ENCODE data around the gene TMEM134. TPM values are rescaled to one million over a fixed set of nuclear protein-coding genes. Genes with fewer than 3 reads are reported as not detected.

The TMEM134 gene
- total RNA-seq, 1 experiment from 2014 or later = 36.0 TPM

- Histone ChIP-seq H3K4me1 (ENCODE audit: insufficient read depth, low read length, poor library complexity, severe bottlenecking) (peaks cover 3% of the 10 kb centered on the region), H3K9me3 (ENCODE audit: low read depth, low read length, poor library complexity, severe bottlenecking) (no peaks in the 10 kb centered on the region), H3K36me3 (ENCODE audit: insufficient read depth, low read length, poor library complexity, severe bottlenecking) (peaks cover 32% of the 10 kb centered on the region), H3K4me3 (ENCODE audit: low read depth, low read length, poor library complexity, severe bottlenecking) (no peak overlapping the region), H3K27me3 (replicated peaks; ENCODE audit: insufficient read depth, low read depth, low read length, poor library complexity) (no peaks in the 10 kb centered on the region), H3K27ac (ENCODE audit: low read depth, low read length, poor library complexity, severe bottlenecking) (no peak overlapping the region)
- no TSS peak for BruUV-seq (replicated peaks)
- CTCF ChIA-PET = no interaction called here
- TF ChIP-seq EZH2 (IDR thresholded peaks at IDR 0.05; ENCODE audit: borderline replicate concordance, low read depth, low read length, poor library complexity, severe bottlenecking) = no peak
- TF ChIP-seq CTCF (conservative IDR thresholded peaks at IDR 0.05; ENCODE audit: low read depth, low read length) = no peak
- intact Hi-C loops (cut with micrococcal nuclease; ENCODE audit: unreplicated experiment) = no loop called here
- POLR2A ChIA-PET (ENCODE audit: low non-redundant PET) = no interaction called here
- DNase-seq (ENCODE audit: low spot score) = no peak
These were observed 26.4 kb upstream of the TMEM134 start for GRCh38 chr11:67495234-67496005.

- ChIA-PET CTCF (no interaction called here), POLR2A (ENCODE audit: low non-redundant PET) (no interaction called here)
These were observed 25.6 kb upstream of the TMEM134 start for GRCh38 chr11:67494371-67495233.

More at GRCh38 chr11:67494371-67495233, 25.6 kb upstream of the TMEM134 start:
- peaks cover 32% of the 10 kb centered on the region for H3K36me3 ChIP-seq (ENCODE audit: insufficient read depth, low read length, poor library complexity, severe bottlenecking)
- H3K4me3 ChIP-seq (ENCODE audit: low read depth, low read length, poor library complexity, severe bottlenecking) = no peak overlapping the region
- no peaks in the 10 kb centered on the region for H3K9me3 ChIP-seq (ENCODE audit: low read depth, low read length, poor library complexity, severe bottlenecking)
- BruUV-seq (replicated peaks) = no TSS peak
- intact Hi-C loops (cut with micrococcal nuclease; ENCODE audit: unreplicated experiment) = no loop called here
- H3K27me3 ChIP-seq (replicated peaks; ENCODE audit: insufficient read depth, low read depth, low read length, poor library complexity) = no peaks in the 10 kb centered on the region
- H3K4me1 ChIP-seq (ENCODE audit: insufficient read depth, low read length, poor library complexity, severe bottlenecking) = no peaks in the 10 kb centered on the region
- no peak for DNase-seq (ENCODE audit: low spot score)
- no peak overlapping the region for H3K27ac ChIP-seq (ENCODE audit: low read depth, low read length, poor library complexity, severe bottlenecking)
- TF ChIP-seq EZH2 (IDR thresholded peaks at IDR 0.05; ENCODE audit: borderline replicate concordance, low read depth, low read length, poor library complexity, severe bottlenecking) (no peak), CTCF (conservative IDR thresholded peaks at IDR 0.05; ENCODE audit: low read depth, low read length) (no peak)

All from A673 (cell line).